Glutamatergic neuron (in vitro differentiated cells): ENCODE data around the gene SPTB. TPM values are rescaled to one million over a fixed set of nuclear protein-coding genes. Genes with fewer than 3 reads are reported as not detected.

Experiments
- DNase-seq: peaks from one replicate; pipeline ENCODE4 v3.0.0; 2022
- H3K27ac Mint-ChIP-seq: one replicate; pipeline ENCODE4 v1.8.0; 2020; ENCODE audit warnings: mild to moderate bottlenecking, mixed read lengths, inconsistent platforms; ENCODE audit not compliant: unreplicated experiment
- H3K27me3 Mint-ChIP-seq: one replicate; pipeline ENCODE4 v1.8.0; 2020; ENCODE audit warnings: mild to moderate bottlenecking, moderate library complexity, mixed read lengths, inconsistent platforms; ENCODE audit not compliant: unreplicated experiment
- H3K36me3 Mint-ChIP-seq: one replicate; pipeline ENCODE4 v1.8.0; 2020; ENCODE audit warnings: mild to moderate bottlenecking, mixed read lengths, inconsistent platforms; ENCODE audit not compliant: unreplicated experiment
- H3K4me1 Mint-ChIP-seq: one replicate; pipeline ENCODE4 v1.8.0; 2020; ENCODE audit warnings: mild to moderate bottlenecking, low read depth, mixed read lengths, inconsistent platforms; ENCODE audit not compliant: unreplicated experiment
- H3K4me3 Mint-ChIP-seq: one replicate; pipeline ENCODE4 v1.8.0; 2020; ENCODE audit warnings: mild to moderate bottlenecking, mixed read lengths, inconsistent platforms; ENCODE audit not compliant: unreplicated experiment
- H3K9me3 Mint-ChIP-seq: one replicate; pipeline ENCODE4 v1.8.0; 2020; ENCODE audit warnings: mild to moderate bottlenecking, moderate library complexity, mixed read lengths, inconsistent platforms; ENCODE audit not compliant: unreplicated experiment
- total RNA-seq: library from RNA; stranded (reverse); fragmentation: NEBNext Ultra II Directional; extraction: Animal tissue kit (Norgen Biotek cat#: 25700); gene quantifications from one replicate; pipeline ENCODE4 v1.2.1, GENCODE V29; 2021; ENCODE audit not compliant: unreplicated experiment
- TF ChIP-seq, protein P1 (sequence below): fragments of 200-600 bp; sonication (generic); IDR thresholded peaks from one replicate; pipeline ENCODE4 v1.5.0; 2021; ENCODE audit not compliant: partially characterized antibody, unreplicated experiment

Gene SPTB
- total RNA-seq, 1 donor from 2014 or later, result 1.9 TPM

DNA sequence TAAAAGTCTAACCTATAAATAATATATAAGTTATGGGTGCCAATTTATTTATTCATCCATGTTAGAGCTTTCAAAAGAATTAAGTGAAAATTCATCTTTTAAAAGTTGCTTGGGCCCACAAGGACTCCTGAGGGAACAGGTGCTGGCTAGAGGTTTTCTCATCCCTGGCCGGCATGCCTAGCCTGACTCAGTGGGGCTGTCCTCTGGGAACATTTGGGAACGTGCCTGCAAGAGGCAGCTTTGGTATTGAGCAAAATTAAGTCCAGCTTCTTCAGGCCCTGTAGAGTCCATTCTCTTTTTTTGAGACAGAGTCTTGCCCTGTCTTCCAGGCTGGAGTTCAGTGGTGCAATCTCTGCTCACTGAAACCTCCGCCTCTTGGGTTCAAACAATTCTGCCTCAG lies 44.7 kb downstream of the SPTB start:
- no peaks in the 10 kb centered on the region for H3K4me1 Mint-ChIP-seq
- H3K4me3 Mint-ChIP-seq, result no peak overlapping the region
- peaks cover 2% of the 10 kb centered on the region for H3K27me3 Mint-ChIP-seq

DNA sequence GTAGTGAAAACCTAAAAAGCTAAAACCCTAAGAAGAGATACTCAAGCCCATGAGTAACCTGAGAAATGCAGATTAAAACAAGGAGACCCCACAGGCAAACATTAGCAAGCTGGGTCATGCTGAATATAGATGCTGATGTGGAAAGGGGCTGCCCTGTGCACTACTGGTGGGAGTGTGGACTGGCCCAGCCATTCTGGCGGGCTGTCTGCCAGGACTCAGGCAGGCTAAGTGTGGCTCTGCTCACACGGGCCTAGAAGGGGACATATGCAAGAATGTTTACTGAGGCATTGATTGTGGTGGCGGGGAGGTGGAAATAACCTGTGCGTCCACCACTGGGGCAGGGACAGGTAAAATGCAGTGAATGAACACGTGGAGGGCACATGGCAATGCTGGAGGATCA lies 48.3 kb downstream of the SPTB start:
- DNase-seq, result no peak
- Mint-ChIP-seq H3K36me3 (no peaks in the 10 kb centered on the region), H3K27me3 (no peaks in the 10 kb centered on the region), H3K4me3 (no peak overlapping the region), H3K27ac (no peak overlapping the region), H3K9me3 (no peaks in the 10 kb centered on the region), H3K4me1 (no peaks in the 10 kb centered on the region)
- TF ChIP-seq, protein P1, sequence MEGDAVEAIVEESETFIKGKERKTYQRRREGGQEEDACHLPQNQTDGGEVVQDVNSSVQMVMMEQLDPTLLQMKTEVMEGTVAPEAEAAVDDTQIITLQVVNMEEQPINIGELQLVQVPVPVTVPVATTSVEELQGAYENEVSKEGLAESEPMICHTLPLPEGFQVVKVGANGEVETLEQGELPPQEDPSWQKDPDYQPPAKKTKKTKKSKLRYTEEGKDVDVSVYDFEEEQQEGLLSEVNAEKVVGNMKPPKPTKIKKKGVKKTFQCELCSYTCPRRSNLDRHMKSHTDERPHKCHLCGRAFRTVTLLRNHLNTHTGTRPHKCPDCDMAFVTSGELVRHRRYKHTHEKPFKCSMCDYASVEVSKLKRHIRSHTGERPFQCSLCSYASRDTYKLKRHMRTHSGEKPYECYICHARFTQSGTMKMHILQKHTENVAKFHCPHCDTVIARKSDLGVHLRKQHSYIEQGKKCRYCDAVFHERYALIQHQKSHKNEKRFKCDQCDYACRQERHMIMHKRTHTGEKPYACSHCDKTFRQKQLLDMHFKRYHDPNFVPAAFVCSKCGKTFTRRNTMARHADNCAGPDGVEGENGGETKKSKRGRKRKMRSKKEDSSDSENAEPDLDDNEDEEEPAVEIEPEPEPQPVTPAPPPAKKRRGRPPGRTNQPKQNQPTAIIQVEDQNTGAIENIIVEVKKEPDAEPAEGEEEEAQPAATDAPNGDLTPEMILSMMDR, result no peak

More for the DNA sequence above, 44.7 kb downstream of the SPTB start:
- TF ChIP-seq, protein P1, result no peak
- Mint-ChIP-seq H3K27ac (no peak overlapping the region), H3K36me3 (no peaks in the 10 kb centered on the region), H3K9me3 (no peaks in the 10 kb centered on the region)
- no peak for DNase-seq

DNA sequence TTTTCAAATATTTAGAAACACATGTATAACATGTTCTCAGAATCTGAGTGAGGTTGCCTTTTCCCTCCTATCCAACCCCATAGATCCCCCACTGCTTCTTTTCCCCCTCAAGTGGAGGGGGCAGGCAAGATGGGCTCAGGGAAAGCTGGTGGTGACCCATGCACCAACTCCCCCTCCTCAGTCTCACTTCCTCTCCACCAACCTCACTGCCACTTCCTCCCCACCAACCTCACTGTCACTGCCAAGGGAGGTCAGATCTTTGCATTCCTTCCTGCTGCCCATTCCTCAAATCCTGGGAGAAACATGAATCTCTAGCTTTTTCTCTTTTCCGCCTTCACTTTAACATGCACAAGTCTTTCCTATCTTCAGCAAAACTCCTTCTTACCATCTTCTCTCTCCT lies 48.7 kb downstream of the SPTB start:
- H3K4me1 Mint-ChIP-seq, result no peaks in the 10 kb centered on the region
- no peaks in the 10 kb centered on the region for H3K9me3 Mint-ChIP-seq
- no peak overlapping the region for H3K4me3 Mint-ChIP-seq
- no peaks in the 10 kb centered on the region for H3K36me3 Mint-ChIP-seq
- H3K27me3 Mint-ChIP-seq, result no peaks in the 10 kb centered on the region
- no peak overlapping the region for H3K27ac Mint-ChIP-seq
- TF ChIP-seq, protein P1, result no peak
- no peak for DNase-seq

DNA sequence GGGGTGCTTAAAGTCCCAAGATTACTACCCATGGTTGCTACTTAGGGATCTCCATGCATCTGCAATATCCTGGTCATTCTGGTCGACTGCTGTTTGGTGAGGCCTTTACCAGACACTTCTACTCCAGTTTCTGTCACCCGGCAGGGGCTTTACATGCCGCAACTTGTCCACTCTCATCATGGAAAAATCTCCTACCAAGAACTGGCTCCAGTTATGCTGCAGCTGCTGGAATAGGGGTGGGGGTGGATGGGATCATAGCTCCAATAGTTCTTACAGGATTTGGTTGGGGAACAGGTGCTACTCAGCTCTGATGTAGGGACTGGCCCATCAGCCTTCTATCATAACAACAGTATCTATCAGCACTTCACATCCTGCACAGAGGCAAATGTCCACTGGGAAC lies 51.6 kb downstream of the SPTB start:
- TF ChIP-seq, protein P1, result no peak
- no peak for DNase-seq
- Mint-ChIP-seq H3K27ac (no peak overlapping the region), H3K9me3 (peaks cover 7% of the 10 kb centered on the region), H3K4me3 (no peak overlapping the region), H3K27me3 (peaks cover 7% of the 10 kb centered on the region), H3K36me3 (no peaks in the 10 kb centered on the region), H3K4me1 (peaks cover 1% of the 10 kb centered on the region)

DNA sequence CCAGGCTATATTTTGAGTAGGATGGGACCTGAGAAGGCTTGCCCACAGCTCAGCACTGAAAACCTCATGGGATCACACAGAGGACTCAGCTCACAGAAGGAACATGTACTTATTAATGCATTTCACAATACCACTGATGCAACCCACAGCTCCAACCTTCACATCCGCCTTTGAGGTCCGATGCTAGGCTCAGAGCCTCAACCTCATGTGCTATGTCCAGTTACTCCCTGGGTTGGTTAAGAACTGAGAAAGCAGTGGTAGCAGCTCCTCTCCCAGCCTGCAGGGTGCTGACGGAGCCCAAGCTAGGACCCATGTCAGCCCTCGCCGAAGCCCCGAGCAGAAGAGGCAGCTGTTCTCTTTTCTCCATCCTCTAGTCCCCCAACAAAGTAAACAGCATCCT lies 52.9 kb downstream of the SPTB start:
- H3K4me1 Mint-ChIP-seq, result peaks cover 10% of the 10 kb centered on the region
- DNase-seq, result no peak
- H3K27me3 Mint-ChIP-seq, result peaks cover 9% of the 10 kb centered on the region
- no peak overlapping the region for H3K4me3 Mint-ChIP-seq
- TF ChIP-seq, protein P1, result no peak
- no peak overlapping the region for H3K27ac Mint-ChIP-seq
- peaks cover 11% of the 10 kb centered on the region for H3K9me3 Mint-ChIP-seq
- no peaks in the 10 kb centered on the region for H3K36me3 Mint-ChIP-seq
